ENCODE results near the gene ZNF221. TPM values are rescaled to one million over a fixed set of nuclear protein-coding genes. Genes with fewer than 3 reads are reported as not detected.

The ZNF221 gene
- total RNA-seq = 20.3 TPM

GRCh38 chr19:43950834-43951645 lies at the start of gene ZNF221:
ZNF221 (plus strand) TSS chr19:43951228; CDS start chr19:43962727, 11,499 bp downstream.

GRCh38 chr19:43934985-43935708 lies 15.9 kb upstream of the ZNF221 start, which contains the start of gene ZNF45:
ZNF45 (minus strand) TSS chr19:43935282; CDS start chr19:43922185, 13,097 bp downstream.

DNA sequence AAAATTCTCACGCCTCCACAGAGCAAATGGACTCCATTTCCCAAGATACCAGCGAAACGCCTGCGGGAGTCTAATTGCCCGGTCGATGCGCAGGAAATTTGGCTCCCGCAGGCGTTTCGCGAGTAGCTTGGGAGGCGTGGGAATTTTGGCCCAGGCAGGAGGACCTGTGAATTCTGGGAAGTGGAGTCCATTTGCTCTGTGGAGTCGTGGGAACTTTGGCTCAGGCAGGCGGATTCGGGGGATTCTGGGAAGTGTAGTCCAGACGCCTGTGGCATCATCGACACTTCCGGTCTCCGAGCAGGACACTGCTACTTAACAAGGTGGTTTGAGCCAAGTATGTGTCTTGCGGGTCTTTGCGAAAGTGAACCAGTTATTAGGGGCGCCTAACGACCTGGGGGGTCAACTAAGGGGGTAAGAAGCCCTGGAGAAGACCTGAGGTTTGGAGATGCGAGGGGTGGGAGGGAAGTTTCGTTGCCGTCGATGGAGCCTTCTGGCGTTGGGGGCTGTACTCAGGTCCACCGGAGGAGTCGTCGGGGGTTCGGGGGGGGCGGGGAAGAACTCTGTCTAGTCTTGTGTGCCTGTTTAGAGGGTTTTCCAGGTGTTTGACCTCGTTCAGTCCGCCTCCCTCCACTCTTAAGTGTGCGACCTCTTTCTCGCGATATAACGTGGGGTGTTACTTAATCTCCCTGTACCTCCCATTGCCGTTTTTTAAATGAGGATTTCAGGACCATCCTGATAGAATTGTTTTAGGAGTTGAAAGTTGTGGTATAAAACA lies 33.1 kb downstream of the ZNF221 start, which contains the start of gene ZNF155:
TSS of gene ZNF155 (plus strand) at position 277 of the 775 bp plus-strand sequence. CDS start 4,356 bp downstream, outside the sequence.

GRCh38 chr19:44002566-44003460 lies 51.8 kb downstream of the ZNF221 start, which contains the start of gene ZNF230:
ZNF230 (plus strand) TSS chr19:44002957; CDS start chr19:44007079, 4,122 bp downstream.

Small RNA genes within 50 kb of the gene (small RNA-seq; reads per million reads assigned to genes)
- not detected for gene AC006213.5

Other genes starting within 250 kb of the ZNF221 start
- not detected for gene IRGC, start 235.2 kb upstream of the ZNF221 start, total RNA-seq
- gene SMG9, start 196.3 kb upstream of the ZNF221 start, total RNA-seq = 13.4 TPM
- not detected for gene KCNN4, start 170.3 kb upstream of the ZNF221 start, total RNA-seq
- gene LYPD5, start 148.8 kb upstream of the ZNF221 start, total RNA-seq = 6.7 TPM
- gene ZNF283, start 123.9 kb upstream of the ZNF221 start, total RNA-seq = 36.2 TPM
- gene ZNF404, start 67.3 kb upstream of the ZNF221 start, total RNA-seq = 9.5 TPM
- gene ZNF45, start 15.9 kb upstream of the ZNF221 start, total RNA-seq = 25.6 TPM
- 13.8 TPM for gene ZNF155, start 33.0 kb downstream of the ZNF221 start, total RNA-seq
- gene ZNF230, start 51.7 kb downstream of the ZNF221 start, total RNA-seq = 8.1 TPM
- gene ZNF222, start 74.2 kb downstream of the ZNF221 start, total RNA-seq = 17.3 TPM
- 12.0 TPM for gene ZNF223, start 100.8 kb downstream of the ZNF221 start, total RNA-seq
- gene ZNF284, start 120.9 kb downstream of the ZNF221 start, total RNA-seq = 9.9 TPM
- 46.1 TPM for gene ZNF224, start 143.1 kb downstream of the ZNF221 start, total RNA-seq
- gene ZNF225, start 162.2 kb downstream of the ZNF221 start, total RNA-seq = 12.5 TPM
- 19.6 TPM for gene ZNF234, start 190.3 kb downstream of the ZNF221 start, total RNA-seq
- gene ZNF226, start 213.9 kb downstream of the ZNF221 start, total RNA-seq = 53.1 TPM